GM18951 (cell line): ENCODE results near the gene HHAT.

ENCODE experiments used
- POLR2A ChIP-seq: IDR thresholded peaks from 4 replicates; pipeline ENCODE4 v1.6.1; 2011; ENCODE audit warnings: mild to moderate bottlenecking; ENCODE audit not compliant: insufficient read length, insufficient read depth; ENCODE audit errors: extremely low read depth
- in situ Hi-C: fragments of 300-500 bp; cut with MboI; formaldehyde crosslinking; loops from one replicate; pipeline ENCODE4 v1.12.0; 2022; ENCODE audit warnings: low sequenced_read_pairs, mixed read lengths, inconsistent platforms; ENCODE audit not compliant: unreplicated experiment

Gene HHAT

DNA sequence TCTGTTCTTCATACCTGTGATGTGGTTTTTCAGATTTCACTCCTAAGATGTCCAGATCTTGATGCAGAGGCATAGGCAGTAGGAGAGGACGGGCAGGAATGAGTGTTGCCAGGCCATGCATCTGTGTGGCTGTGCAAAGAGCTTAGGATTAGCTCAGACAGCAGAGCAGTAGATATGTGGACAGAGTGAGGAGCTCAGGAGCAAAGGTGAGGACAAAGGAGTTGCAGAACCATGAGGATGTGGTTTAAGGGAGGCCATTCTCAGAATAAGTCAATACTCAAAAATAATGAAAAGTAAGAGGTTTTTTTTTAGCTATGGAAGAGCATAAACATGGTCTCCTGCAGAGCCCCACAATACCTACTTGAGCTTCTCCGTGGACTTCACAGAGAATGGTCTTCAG, 158.3 kb downstream of the HHAT start:
- in situ Hi-C loops = no loop called here
- TF ChIP-seq POLR2A = no peak

DNA sequence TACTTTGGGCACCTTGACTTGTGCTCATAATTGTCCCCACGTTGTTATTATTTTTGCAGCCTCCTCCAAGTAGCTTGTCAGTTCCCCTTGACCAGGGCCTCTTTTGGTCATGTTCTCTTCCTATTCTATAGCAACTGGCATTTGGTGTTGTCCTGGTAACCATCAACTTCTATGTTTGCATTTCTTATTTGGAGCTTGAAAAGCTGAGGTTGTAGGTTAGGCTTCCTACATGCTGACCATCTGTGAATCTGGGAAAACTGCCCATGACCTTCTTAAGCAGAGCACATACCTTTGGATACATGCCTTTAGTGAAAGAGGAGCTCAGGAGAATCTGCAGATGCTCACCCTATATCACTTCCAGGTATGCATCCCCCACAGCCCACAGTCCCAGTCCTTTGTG, 160.8 kb downstream of the HHAT start:
- in situ Hi-C loops = no loop called here
- no peak for TF ChIP-seq POLR2A

DNA sequence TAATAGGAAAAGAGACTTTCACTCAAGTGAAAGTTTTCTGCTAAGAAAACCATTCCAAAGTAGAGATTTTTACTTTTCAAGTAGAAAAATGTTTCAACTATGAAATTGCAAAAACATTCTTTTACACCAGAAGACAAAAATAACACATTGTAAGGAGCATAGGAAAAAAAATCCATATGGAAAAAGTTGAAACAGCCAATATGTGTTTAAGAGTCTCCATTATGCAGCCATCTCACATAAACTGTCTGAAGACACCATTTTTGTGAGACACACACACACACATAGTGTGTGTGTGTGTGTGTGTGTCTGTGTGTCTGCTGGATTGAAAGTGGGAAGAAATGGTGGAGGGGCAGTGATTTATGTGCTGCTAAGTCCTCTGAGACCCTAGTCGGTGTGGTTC, 162.1 kb downstream of the HHAT start:
- TF ChIP-seq POLR2A = no peak

GRCh38 chr1:210496063-210496462, 167.4 kb downstream of the HHAT start:
- in situ Hi-C loops = no loop called here
- TF ChIP-seq POLR2A = no peak

More for the DNA sequence above, 162.1 kb downstream of the HHAT start:
- in situ Hi-C loops = no loop called here

GRCh38 chr1:210499956-210500355, 171.3 kb downstream of the HHAT start:
- in situ Hi-C loops = no loop called here
- no peak for TF ChIP-seq POLR2A

DNA sequence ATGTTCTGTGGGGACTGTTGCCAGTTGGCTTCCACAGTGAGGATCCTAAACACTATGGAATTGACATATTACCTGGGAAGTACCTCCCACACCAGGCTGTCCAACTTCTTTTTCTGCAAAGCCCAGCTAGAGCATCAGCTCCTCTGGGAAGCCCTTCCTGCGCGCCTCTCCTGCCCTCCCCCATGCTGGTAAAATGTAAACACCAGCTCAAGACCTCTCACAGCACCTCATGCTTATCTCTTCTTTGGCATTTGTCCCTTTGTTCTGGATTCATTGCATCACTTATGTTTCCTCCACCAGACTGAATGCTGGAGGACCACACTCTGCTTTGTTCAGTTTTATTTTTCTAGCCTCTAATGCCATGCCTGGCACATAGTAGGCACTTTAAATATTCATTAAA, 172.1 kb downstream of the HHAT start:
- TF ChIP-seq POLR2A = no peak
- in situ Hi-C loops = no loop called here

DNA sequence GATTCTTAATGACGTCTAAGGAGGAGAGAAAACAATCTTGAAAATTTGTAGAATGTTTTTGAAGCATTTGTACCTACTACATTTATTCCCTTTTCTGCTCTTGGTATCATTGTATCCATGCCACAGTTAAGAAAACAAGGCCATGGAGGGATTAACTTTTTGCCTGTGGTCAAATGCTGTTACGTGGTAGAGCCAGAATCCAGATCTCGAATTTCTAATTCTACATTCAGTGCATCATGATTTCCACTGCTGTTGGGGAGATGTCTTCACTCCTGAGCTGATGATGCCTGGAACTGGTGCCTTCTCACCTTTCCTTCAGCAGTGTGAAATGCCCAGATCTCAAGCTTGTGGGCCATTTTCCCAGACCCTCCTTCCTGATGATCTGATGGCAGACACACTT, 175.6 kb downstream of the HHAT start:
- in situ Hi-C loops = no loop called here
- no peak for TF ChIP-seq POLR2A

DNA sequence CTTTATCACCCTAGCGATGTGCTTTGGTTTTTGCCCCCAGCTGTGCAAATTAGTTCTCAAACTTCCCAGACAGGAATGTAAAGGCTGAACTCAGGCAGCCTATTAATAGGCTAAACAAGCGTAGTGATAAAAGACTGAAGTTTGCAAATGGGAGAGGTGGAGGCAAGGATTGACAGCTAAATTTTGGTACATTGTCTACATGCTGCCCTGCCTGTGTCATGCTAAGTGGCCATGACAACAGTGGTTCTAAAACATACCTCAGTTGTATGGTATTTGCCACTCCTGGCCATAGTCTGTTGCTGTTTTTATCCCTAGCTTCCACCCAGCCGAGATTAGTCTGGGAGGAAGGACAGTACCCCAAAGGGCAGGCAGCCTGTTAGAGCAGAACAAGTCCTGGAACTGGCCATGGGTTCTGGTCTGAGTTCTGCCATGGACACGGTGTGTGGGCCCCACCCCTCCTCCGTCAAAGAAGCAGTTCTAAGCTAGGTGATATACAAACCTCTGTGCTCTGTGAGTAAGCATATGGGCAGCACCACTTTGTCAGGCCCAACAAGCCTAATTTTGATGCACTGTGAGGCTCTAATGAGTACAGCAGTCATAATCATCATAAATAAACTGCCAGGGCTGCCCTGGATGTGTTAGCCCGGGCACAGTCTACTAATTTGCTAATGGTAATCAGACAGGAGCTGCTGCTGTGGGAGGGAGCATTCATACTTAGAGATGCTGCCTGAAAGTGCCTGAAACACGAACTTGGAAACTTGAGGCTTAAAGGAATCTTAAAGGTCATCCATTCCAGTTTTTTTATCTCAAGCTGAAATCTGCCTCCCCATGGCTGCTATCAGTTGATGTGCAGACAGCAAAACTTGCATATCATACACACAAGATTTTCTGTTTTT, 177.1 kb downstream of the HHAT start:
- in situ Hi-C loops = no loop called here
- no peak for TF ChIP-seq POLR2A

DNA sequence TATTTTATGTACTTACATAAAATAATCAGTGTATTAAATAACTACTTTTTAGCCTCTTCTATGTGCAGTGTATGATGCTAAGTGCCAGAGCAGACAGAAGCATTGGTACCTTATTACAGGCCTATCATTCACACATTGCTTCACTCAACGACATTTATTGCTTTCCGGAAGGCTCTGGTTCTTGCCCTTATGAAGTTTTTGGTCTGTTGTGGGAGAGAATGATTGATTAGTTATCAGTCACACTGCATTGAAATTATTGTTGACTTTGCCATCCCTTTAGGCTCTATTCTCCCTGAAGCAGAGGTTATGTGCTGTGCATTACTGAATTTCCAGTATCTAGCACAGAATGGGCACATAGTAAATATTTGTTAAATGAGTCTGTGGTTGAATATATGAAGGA, 178.0 kb downstream of the HHAT start:
- no peak for TF ChIP-seq POLR2A
- in situ Hi-C loops = no loop called here

DNA sequence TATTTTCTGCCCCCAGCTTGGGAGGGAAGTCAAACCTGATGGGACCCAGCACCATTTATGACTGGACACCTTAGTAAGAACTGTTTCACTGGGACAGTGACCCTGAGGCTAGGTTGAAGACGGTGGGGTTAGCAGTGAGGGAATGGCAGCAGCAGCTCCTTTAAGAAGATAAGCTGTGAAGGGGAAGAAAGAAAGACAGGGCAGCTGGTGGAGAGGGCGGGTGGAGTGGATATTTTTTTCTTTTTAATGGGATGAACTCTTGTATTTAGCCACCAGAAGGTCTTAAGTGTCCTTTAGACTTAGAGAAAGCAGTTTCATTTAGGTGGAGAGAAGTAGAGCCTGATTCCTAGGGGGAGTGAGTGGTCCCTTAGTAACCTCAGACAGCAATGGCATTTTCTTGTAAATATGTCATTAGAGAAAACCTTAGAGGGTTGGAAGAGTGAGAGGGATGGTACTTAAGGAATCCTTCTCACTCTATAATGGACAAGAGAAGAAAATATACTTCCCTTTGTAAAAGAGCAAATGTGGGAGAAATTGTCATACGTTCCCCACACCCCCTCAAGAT, 187.5 kb downstream of the HHAT start:
- in situ Hi-C loops = no loop called here
- no peak for TF ChIP-seq POLR2A

DNA sequence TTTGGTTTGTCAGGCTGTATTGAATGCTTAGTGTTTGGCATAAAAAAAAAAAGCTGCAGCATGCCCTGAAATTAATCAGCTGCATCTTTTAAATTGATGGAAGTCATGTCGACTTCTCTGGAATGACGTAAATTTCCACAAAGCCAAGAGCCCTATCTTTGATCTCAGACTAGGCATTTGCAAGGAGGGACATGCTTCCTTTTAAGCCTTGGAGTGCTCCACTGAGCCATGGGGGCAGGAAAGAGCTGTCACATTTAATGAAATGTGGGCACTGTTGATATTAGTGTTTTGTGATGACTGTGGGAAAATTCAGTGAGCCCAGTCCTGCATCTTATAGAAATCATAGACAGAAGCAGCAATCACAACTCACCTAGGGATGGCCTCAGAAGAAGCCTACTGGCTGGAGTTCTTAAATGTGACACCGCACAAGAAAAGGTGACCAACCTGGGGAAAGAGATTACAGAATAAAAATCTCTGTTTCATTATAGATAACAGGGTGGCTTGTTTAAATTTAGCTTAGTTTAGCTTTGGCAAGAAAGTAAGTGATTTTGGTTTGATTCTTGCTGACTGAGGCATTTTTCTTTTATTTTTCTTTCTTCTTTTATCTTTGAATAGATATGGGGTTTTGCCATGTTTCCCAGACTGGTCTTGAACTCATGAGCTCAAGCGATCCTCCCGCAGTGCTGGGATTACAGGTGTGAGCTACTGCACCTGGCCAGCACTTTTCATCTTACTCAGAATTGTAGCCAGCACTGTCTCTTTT, 188.2 kb downstream of the HHAT start:
- no peak for TF ChIP-seq POLR2A
- in situ Hi-C loops = no loop called here

DNA sequence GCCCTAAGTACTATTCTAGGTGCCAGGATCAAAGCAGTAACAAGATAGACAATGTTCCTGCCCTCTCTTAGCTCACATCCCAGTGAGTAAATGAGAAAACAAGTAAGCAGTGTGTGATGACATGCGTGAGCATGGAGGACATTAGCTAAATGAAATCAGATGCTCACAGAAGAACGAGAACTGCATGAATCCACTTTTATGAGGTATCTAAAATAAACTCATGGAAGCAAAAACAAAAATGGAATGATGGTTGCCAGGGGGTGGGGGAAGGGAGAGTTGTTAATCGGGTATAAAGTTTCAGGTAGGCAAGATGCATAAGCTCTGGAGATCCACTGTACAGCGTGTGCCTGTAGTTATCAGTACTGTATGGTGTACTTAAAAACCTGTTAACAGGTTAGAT, 195.1 kb downstream of the HHAT start:
- TF ChIP-seq POLR2A = no peak
- in situ Hi-C loops = no loop called here

DNA sequence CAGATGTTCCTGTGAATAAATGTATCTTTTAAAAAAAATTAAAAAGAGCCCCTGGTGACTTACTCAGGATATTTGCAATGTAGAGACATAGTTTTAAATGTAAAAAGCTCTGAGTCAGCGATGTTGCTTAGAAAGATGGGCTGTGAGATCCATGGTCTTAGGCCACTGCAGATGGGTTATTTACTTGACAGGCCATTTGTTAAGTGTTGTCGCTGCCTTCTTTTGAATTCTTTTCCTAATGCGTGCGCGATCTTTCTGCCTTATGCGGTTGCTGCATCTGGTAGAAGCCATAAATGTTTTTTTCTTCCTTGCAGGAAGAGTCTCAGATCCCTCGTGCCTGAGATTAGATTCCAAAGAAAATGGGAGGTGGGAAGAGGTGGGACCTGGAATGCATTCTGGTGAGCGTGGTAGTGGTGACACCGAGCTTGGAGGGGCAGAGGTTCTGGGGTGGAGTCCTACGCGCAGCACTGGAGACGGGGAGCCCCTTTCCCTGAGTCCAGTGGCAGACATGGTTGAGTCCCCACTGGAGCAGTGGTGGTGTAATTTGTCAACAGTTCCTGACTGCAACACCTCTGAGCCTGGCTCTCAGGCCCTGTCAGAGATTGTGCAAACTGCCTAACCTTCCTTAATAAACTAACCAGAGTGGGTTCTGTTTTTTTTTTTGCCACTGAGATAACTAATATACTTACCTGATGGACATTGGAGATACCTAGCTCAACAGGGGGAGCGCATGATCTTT, 197.2 kb downstream of the HHAT start:
- in situ Hi-C loops = no loop called here
- TF ChIP-seq POLR2A = no peak
